CD4-positive, alpha-beta T cell treated with Interleukin-6 at 100 ng/mL for 8 hours (primary cell): Measurements from ENCODE around the gene DAD1.
"Not testable (repeated sequence)": the region's sequence is repeated elsewhere in the genome, so short reads cannot be mapped to it uniquely, and the experiment has no call there.

Experiments
- DNase-seq: peaks from one replicate; pipeline ENCODE4 v3.0.0-alpha.2; 2020; ENCODE audit warnings: mixed read lengths, low spot score

The DAD1 gene

DNA sequence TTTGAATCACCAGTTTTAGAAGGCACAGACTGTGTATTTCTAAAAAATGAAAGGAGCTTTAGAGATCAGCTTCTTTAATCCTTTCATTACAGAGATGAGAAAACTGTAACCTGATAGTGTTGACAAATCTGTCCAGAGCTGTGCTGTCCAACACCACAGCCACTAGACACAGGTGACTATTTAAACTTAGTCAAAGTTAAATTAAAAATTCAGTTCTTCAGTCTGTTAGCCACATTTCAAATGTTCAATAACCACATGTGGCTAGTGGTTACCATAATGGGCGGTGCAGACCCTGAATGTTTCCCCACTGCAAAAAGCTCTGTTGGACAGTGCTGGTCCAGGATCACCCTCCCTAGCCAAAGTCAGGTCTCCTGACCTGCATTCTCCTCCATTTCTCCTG lies 21.6 kb downstream of the DAD1 start:
- no peak for DNase-seq

DNA sequence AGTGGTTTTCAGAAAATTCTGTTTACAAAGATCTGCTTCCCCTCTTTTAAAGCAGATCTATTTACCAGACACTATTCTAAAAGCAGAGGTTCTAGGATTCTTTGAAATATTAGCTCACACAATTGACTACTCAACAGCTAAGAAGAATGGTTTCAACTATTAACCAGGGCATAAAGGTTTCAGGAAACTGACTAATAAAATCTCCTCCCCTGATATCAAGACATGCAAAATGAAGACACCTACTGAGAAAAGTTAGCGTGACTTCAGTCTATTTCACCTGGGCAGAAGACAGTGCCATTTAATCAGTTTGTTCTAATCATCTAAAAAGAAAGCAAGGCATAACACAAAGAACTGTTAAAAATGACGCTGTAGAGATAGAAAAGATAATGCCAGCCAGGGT lies 22.2 kb downstream of the DAD1 start:
- peak; percentile 55 for DNase-seq

DNA sequence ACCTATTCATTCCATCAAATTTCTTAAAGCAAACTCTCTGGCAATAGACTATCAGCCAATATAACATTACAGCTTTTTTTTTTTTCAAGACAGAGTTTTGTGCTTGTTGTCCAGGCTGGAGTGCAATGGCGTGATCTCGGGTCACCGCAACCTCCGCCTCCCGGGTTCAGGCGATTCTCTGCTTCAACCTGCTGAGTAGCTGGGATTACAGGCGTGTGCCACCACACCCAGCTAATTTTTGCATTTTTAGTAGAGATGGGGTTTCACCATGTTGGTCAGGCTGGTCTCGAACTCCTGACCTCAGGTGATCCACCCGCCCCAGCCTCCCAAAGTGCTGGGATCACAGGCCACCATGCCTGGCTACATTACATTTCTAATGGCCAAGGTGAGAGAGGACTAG lies 22.8 kb downstream of the DAD1 start:
- not testable (repeated sequence) for DNase-seq

DNA sequence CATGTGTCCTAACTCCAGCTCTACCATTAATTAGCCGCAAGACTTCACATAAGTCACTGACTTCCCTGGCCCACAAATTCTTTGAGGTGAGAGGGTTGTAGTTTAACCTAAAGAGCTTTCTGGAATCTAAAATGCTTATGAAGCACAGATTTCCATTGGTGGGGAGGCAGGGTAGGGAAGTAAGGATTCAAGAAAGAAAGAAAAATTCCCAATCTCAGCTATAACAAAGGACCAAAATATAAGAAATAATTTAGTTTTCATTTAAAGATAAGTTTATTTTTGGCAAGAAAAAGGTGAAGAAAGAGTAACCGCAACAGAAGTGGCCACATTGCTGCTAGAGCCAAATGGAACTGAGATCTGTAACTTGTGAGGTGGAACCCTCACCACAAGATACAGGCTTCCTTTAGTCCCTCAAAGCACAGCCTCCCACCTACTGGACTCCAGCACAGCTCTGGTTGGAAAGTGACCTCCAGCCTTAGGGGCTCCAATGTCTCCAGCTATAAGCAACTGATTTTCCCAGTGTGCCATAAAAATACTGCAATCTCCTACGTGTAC lies 23.6 kb downstream of the DAD1 start:
- no peak for DNase-seq

DNA sequence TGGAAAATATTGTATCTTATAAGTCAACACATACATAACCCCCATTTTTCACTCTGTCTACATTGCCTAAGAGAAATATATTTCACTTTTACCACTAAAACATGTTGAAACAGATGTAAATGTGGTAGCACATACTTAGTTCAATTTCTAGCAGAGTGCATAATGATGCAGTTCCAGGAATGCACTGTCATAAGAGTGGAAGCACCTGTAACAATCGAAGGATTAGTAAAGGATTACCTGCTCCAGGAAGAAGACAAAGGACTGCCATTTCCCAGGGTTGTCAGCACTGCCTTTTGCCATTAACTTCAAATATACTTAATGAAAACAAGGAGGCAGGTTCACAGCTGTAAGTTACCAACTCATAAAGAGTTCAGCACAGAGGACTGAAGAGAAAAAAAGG lies 24.6 kb downstream of the DAD1 start:
- no peak for DNase-seq

DNA sequence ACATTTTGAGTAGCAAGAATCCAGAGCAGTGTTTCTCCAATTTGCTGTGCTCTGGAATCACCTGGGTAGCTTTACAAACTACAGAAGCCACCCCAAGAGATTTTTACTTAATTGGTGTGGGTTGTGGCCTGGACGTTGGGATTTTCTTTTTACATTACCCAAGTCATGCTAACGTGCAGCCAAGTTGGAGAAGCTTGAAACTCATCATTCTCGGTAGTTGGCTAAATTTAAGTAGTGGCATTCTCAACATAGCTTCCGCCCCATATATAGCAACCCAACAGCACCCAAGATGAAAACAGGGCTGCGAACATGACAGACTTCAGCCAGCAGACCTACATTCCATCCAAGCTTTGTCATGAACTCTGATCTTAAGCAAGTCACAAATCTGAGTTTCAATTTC lies 25.0 kb downstream of the DAD1 start:
- no peak for DNase-seq

DNA sequence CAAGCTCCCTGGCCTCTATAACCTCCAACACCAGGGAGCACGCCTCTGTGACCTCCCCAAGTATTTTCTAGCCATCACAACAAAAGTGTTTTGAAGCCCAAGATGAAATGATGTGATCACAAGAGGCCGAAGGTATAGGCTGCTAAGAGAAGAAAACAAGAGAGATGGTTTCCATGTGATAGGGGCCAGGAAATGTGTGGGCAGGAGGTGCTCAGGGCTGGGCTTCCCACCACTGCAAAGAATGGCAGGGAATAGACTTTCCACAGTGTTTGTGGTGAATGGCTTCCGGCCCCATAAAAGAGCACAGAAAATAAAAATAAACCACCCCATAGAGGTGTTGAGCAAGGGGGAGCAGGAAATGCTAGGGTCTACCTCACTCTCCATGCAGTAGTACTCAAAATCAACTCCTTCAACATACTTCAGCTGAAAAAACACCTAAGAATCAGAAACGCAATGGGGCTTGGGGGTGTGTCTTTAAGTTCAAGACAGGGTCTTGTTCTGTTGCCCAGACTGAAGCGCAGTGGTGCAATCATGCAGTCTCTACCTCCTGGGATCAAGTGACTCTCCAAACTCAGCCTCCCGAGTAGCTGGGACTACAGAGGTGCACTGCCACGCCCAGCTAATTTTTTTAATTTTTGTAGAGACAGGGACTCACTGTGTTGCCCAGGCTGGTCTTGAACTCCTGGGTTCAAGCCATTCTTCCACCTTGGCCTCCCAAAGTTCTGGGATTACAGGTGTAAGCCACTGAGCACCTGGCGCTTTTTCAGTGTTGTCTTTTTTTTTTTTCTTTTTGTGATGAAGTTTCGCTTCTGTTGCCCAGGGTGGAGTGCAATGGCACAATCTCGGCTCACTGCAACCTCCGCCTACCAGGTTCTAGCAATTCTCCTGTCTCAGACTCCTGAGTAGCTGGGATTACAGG lies 27.1 kb downstream of the DAD1 start:
- peak; percentile 90 for DNase-seq

DNA sequence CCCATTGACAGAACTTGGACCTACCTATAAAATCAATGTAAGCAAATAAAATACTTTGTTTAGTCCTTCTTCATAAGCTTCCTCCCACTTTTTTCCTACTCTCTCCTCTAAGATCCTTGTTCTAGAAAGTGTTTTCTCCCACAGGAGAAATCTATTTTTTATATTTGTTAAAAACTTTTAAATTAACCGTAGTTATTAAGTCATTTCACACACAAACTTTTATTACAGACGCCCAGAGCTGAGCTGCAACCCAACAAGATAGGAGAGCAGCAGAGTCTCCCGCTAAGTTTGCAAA lies 27.7 kb downstream of the DAD1 start:
- no peak for DNase-seq

DNA sequence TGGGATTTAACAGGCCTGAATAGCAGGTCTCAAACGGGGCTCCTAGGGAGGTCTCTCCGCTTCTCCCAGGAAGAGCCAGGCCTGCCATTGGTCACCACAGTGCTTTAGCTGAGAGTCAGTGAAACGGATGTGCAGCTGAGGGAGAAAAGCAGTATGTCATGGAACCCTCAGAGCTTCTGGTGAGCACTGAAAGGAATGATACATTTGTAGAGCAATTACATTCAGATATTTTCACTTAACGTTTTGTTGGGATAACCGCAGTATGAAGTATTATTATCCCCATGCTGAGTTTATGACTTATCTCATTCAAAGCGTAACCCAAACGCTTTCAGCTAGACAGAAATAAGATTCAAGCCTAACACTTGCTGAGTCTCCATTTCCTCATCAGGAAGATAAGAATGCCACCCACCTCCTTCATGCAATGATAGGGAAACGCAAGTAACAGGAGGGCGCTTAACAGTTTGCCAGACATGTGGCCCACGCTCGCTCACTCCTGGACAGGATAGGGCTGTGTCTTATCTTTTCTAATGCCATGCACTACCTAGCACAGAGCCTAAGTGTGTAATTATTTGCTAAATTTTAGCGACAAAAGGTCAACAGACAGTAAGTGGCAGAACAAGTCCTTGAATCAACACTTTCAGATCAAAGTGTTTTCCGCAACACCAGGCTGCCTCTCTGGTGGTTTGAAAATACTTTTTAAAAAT lies 28.2 kb downstream of the DAD1 start:
- no peak for DNase-seq

DNA sequence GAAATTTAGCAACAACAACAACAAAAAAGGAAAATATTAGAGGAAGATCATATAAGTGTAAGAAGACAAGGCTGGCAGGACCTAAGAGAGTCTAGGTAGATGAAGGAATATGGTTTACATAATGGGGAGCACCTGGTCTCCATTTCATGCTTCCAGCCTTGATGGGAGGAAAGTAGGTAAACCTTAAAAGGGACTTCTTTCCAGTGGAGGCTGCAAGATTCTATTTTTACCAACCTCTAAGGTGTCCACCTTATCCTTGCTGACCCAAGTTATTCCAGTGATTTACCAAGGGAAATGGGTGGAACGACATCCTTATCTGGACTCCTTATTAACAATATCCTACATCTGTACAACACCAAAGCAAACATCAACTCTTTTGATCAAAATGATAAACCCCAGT lies 30.0 kb downstream of the DAD1 start:
- no peak for DNase-seq

DNA sequence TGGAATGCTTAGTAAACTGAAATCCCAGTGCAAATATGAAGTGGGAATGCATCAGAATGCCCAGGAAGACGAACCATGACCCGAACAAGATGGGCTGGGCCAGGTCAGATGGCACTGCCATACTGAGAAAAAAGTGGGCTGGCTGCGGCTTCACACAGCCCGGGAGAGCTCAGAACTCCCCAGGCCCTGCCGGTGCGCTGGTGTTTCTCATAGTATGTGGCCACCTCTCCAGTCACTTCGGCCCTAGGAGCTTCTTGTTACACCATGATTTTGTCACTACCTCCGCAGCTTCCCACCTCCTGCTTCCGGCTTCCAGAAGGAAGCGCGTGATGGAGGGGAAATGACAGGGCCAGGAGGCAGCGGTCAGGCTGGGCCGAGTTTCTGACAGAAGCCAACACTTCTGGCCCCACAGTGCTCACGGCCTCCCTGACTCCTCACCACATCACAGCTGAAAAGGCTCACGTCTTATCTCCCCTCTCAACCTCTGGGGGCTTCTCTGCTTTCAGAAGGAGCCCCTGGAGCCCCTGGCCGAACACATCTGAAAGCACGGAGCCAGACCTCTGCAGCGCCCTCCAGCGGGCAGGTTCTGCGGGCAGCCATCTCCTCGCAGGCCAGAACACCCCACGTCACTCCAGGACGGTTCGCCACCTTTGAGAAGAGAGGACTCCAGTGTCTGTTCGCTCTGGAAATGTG lies 30.7 kb downstream of the DAD1 start:
- DNase-seq, result no peak

DNA sequence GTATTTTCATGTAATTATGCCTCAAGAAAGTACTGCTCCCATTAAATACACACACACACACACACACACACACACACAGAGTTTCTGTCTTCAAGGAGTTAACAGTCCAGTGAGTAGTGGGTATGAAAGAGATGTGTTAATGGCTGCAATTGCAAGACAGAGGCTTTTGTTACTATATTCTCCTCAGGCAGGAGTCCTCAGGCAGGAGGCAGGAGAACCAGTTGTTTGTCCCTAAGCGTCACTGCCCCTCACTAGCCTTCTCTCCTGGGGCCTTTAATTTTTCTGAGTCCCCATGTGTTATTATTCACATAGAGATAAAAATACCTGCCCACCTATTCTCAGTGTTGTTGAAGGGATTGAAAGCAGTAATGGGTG lies 31.2 kb downstream of the DAD1 start:
- no peak for DNase-seq

DNA sequence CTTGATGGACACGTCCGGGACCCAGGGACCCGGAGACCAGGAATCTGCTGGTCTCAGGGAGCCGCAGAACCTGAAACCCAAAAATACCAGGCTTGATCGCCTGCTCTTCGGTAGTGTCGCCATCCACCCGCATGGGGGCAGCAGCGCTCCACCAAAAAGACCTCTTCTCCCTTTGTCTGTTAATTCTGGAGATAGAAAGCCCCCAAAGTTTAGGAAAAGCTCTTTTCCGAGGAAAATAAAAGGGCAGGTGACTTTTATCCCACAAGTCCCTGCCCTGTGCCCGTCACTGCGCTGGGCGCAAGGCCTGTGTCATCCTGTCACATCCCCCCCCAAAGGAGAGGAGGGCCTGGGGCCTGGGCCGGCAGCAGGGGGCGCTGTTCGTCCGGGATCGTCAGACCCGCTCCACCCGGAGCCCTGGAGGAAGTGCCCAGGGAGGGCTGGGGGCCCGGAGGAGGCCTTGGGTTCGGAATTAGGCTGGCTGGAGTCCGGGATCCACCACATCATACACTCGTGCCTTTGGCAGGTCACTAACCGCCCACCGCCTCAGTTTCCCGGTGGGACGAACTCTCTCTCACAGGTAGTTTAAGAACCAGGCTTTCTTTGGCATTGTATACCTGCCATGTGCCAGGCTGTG lies 31.9 kb downstream of the DAD1 start:
- peak; percentile 90 for DNase-seq

DNA sequence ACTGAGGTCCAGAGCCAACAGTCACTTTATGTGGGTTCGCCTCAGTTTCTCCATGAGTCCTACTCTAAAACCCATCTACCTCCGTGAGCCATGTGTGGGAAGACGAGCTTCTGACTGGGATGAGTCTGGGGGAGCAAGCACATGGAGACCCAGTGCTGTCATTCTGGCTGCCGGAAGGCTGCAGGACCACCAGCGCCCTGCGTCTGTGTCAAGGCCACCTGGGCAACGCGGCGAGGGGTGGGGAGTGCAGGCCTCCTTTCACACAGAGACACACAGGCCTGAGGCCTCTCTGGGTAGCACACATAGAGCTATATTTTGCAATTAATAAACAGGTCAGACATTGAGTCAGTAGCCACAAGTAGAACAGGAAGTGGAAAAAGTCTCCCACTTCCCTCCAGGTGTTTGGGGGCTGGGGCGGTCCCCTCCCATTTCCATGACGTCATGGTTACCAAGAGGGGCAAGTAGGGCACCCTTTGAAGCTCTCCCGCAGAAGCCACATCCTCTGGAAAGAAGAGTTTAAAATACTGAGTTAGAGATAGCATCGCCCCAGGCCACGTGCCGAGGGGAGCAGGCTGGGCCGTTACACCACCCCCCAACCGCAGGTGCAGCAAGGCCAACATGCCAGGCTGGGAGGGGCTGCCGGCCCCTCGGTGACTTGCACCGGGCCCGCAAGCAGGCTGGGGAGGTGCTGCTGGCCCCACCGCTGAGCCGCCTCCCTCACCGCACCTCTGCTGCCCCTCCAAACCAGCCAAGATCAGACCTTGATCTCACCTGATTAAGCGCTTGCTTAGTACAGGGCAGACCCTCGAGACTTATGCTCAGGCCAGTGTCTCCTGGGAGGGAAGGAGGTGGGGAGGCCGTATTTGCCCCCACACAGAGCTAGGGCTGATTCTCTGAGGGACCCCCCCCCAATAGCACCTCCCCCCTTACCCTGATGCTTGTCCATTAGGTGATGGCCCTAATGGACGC lies 32.7 kb downstream of the DAD1 start:
- peak; percentile 99 for DNase-seq

DNA sequence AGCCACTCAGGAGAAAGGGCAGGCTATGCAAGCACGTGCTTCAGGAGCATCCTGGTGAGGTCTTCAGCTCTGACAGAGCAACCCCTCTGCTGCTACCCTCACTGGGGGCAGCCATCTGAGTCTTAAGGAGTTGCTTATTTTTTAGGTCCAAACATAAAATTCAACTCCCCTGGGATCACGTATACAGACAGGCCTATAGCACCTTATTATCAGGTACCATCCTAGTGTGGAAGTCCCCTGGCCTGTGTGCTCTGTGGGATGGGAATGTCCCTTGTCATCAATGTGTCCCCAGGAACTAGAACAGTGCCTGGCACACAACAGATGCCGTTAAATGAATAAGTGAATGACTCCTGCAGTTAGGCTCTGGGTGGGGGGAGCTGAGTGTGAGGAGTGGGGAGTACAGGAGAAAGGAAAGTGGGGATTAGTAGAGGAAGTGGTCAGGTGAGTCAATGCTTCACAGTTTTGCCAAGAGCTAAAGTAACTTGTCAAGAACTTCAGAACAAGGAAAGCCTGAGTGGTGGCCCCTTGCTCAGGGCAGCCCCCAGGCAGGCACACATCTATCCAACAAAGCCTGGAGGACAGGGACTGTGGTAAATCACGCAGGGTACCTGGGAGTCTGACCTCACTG lies 33.5 kb downstream of the DAD1 start:
- DNase-seq, result peak; percentile 62

DNA sequence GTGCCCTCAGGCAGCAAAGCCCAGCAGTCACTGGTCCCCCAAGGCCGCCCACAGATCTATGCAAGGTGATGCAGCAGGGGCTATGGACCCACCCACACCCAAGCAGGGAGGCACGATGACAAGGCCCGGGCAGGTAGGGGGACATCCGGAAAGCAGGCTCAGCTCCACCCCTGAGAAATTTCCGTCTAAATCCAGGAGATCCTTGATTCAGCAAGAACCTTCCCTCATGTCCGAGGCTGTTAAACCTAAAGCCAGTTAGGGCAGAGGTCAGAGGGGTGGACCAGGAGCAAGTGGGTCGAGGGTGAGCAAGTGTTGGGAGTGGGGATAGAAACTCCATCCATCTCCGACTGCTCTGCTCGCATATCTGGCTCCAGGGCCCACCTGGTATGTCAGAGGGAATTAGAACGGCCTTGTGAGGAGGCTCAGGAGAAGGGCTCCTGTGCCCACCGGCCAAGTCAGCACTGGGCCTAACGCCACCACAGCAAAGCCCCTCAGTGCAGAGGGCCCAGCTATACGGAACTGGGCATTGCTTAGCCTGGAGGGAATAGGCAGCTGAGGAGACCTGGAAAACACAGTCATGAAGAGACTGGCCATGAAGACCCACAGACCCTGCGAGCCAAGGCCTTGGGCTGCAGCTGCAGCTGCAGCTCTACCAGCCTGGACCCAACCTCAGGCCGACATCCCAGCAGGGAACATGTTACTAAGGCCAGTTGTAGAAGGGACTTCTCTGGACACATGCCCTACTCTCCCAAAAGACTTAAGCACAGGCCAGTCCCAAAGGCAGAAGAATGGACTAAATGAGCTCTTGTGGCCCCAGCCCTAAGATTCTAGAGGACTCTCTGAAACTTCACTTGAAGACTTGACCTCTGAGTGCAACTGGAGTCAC lies 34.3 kb downstream of the DAD1 start:
- DNase-seq, result no peak

DNA sequence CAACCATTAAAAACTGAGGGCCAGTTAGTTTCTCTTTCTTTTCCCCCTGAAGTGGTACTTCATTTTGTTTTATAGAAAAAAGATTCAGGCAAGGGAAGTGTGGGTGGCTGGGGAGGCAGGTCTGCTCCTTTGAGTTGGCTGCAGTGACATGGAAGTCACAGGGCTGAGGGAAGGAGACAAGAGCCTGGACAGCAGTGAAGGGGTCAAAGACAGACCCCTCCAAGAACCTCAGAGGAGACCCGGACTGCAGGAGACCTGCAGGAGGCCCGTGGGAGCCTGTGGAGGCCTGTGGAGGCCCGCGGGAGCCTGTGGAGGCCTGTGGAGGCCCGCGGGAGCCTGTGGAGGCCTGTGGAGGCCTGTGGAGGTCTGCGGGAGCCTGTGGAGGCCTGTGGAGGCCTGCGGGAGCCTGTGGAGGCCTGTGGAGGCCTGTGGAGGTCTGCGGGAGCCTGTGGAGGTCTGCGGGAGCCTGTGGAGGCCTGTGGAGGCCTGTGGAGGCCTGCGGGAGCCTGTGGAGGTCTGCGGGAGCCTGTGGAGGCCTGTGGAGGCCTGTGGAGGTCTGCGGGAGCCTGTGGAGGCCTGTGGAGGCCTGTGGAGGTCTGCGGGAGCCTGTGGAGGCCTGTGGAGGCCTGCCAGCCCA lies 35.0 kb downstream of the DAD1 start:
- not testable (repeated sequence) for DNase-seq

DNA sequence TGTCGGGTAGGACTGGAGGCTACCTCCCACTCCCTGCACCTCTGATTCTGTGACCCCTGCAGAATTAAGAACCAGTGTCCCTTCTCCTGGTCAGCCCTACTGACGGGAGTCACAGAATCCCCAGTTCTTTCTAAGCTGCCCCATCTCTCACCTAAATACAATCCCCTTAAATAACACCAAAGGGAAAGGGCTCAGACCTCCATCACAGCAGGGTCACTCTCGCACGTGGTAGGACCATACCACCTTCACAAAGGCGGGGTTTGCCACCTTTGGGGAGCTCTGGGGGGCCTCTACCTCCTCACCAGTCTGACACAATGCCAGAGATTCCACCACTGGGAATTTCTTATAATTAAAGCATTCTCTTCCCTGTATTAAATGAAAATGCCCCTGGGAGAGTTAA lies 35.6 kb downstream of the DAD1 start:
- DNase-seq, result peak; percentile 5

DNA sequence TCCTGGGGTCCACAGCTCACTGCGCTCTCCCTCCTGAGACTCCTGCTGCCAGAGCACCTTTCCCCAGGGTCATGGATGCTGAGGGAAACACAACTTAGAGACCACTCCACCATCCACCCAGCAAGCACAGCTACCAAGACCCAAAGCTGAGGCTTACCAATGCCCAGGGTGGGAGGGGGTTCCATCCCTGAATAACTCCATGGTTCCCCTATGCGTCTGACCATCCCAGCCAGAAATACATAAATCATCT lies 36.3 kb downstream of the DAD1 start:
- no peak for DNase-seq
